T-helper 1 cell treated with Interleukin-12 subunit alpha and Interleukin-12 subunit beta and Interleukin-4 antibody, amounts not matched to agents 30 ng/mL and 1 ng/mL, for 36 hours (primary cell): ENCODE results near the gene GPC5. TPM values are rescaled to one million over a fixed set of nuclear protein-coding genes. Genes with fewer than 3 reads are reported as not detected.

Experiments used
- intact Hi-C: fragments of 100-400 bp; cut with micrococcal nuclease; formaldehyde crosslinking; loops from one replicate; pipeline ENCODE4 v1.15.1; 2024
- total RNA-seq: library from RNA; stranded (reverse); gene quantifications from 2 replicates; pipeline ENCODE4 v1.2.3, GENCODE V29; 2022

GPC5 gene
- total RNA-seq, 1 donor from 2014 or later: 0.22 TPM

GRCh38 chr13:92900446-92900845, 1502.0 kb downstream of the GPC5 start:
- intact Hi-C loops: no loop called here

GRCh38 chr13:92901739-92902138, 1503.3 kb downstream of the GPC5 start:
- intact Hi-C loops: no loop called here

GRCh38 chr13:92912629-92913028, 1514.2 kb downstream of the GPC5 start:
- intact Hi-C loops: no loop called here

- intact Hi-C loops: no loop called here
These were observed 1515.4 kb downstream of the GPC5 start for GRCh38 chr13:92913840-92914239.

Other genes with a start within 250 kb of the GPC5 start
- 14.6 and 15.7 TPM in 2 replicates for gene MIR17HG, start 50.9 kb upstream of the GPC5 start, total RNA-seq